Progenitor cell of endocrine pancreas (in vitro differentiated cells): ENCODE results near the gene OSBPL6. TPM values are rescaled to one million over a fixed set of nuclear protein-coding genes. Genes with fewer than 3 reads are reported as not detected.
A peak's percentile ranks its signal among the peaks of the same experiment; 100 is the strongest.

Source experiments
- DNase-seq: peaks from one replicate; pipeline ENCODE4 v3.0.0; 2021; ENCODE audit warnings: low spot score; ENCODE audit not compliant: unreplicated experiment
- H3K27ac Mint-ChIP-seq: 2 replicates; pipeline ENCODE4 v1.8.0; 2021; ENCODE audit warnings: mild to moderate bottlenecking, moderate library complexity, mixed read lengths
- H3K27me3 Mint-ChIP-seq: 2 replicates; pipeline ENCODE4 v1.8.0; 2021; ENCODE audit warnings: mixed read lengths
- H3K36me3 Mint-ChIP-seq: 2 replicates; pipeline ENCODE4 v1.8.0; 2022; ENCODE audit warnings: mixed read lengths; ENCODE audit not compliant: insufficient read depth
- H3K4me1 Mint-ChIP-seq: 2 replicates; pipeline ENCODE4 v1.8.0; 2021; ENCODE audit warnings: low read depth, mixed read lengths
- H3K4me3 Mint-ChIP-seq: 2 replicates; pipeline ENCODE4 v1.8.0; 2021; ENCODE audit warnings: low read depth, mild to moderate bottlenecking, moderate library complexity, mixed read lengths
- H3K9me3 Mint-ChIP-seq: 2 replicates; pipeline ENCODE4 v1.8.0; 2021; ENCODE audit warnings: low read depth, mixed read lengths
- CTCF ChIP-seq: fragments of 200-600 bp; sonication (generic); IDR thresholded peaks from one replicate; pipeline ENCODE4 v1.5.0; 2021; ENCODE audit warnings: antibody characterized with exemption, mild to moderate bottlenecking; ENCODE audit not compliant: unreplicated experiment
- total RNA-seq: library from RNA; stranded (reverse); gene quantifications from 2 replicates; pipeline ENCODE4 v1.2.1, GENCODE V29; 2021

OSBPL6 gene
- total RNA-seq, 1 donor from 2014 or later, result 2.4 TPM

GRCh38 chr2:178271094-178271493 lies 76.8 kb downstream of the OSBPL6 start:
- no peaks in the 10 kb centered on the region for H3K36me3 Mint-ChIP-seq
- no peaks in the 10 kb centered on the region for H3K9me3 Mint-ChIP-seq
- no peak for DNase-seq
- peaks cover 3% of the 10 kb centered on the region for H3K4me1 Mint-ChIP-seq
- H3K4me3 Mint-ChIP-seq, result no peak overlapping the region
- no peak for TF ChIP-seq CTCF
- H3K27me3 Mint-ChIP-seq, result no peaks in the 10 kb centered on the region
- no peak overlapping the region for H3K27ac Mint-ChIP-seq

GRCh38 chr2:178271629-178272333 lies 77.5 kb downstream of the OSBPL6 start:
- Mint-ChIP-seq H3K9me3 (no peaks in the 10 kb centered on the region), H3K36me3 (no peaks in the 10 kb centered on the region), H3K27ac (no peak overlapping the region), H3K27me3 (no peaks in the 10 kb centered on the region), H3K4me3 (no peak overlapping the region), H3K4me1 (peaks cover 3% of the 10 kb centered on the region)
- no peak for DNase-seq
- TF ChIP-seq CTCF, result no peak

GRCh38 chr2:178273787-178274360 lies 79.6 kb downstream of the OSBPL6 start:
- Mint-ChIP-seq H3K4me3 (no peak overlapping the region), H3K27me3 (no peaks in the 10 kb centered on the region), H3K9me3 (no peaks in the 10 kb centered on the region), H3K27ac (no peak overlapping the region), H3K36me3 (no peaks in the 10 kb centered on the region), H3K4me1 (peaks cover 17% of the 10 kb centered on the region)
- DNase-seq, result no peak
- no peak for TF ChIP-seq CTCF

- Mint-ChIP-seq H3K27ac (no peak overlapping the region), H3K4me1 (peaks cover 23% of the 10 kb centered on the region), H3K4me3 (no peak overlapping the region), H3K36me3 (no peaks in the 10 kb centered on the region), H3K9me3 (no peaks in the 10 kb centered on the region), H3K27me3 (no peaks in the 10 kb centered on the region)
- no peak for TF ChIP-seq CTCF
- DNase-seq, result no peak
Measured at GRCh38 chr2:178275600-178275999, 81.3 kb downstream of the OSBPL6 start.

- Mint-ChIP-seq H3K4me1 (peaks cover 23% of the 10 kb centered on the region), H3K27me3 (no peaks in the 10 kb centered on the region), H3K36me3 (no peaks in the 10 kb centered on the region), H3K27ac (peak overlapping the region; percentile 57), H3K4me3 (peak overlapping the region; percentile 25), H3K9me3 (no peaks in the 10 kb centered on the region)
- TF ChIP-seq CTCF, result no peak
- no peak for DNase-seq
Measured at GRCh38 chr2:178277741-178278197, 83.5 kb downstream of the OSBPL6 start.
